Activated CD8-positive, alpha-beta memory T cell treated with anti-CD3 and anti-CD28 coated beads, Interleukin-2, amount 50 U/mL, for 24 hours (primary cell): ENCODE results near the gene CDKN1B.

Source experiments
- DNase-seq: peaks from one replicate; pipeline ENCODE4 v3.0.0-alpha.2; 2020; ENCODE audit errors: extremely low read depth

Gene CDKN1B

GRCh38 chr12:12716793-12717585 is at the start of gene CDKN1B:
CDKN1B (plus strand) TSS chr12:12717368; CDS start chr12:12717840, 472 bp downstream.
- peak; percentile 69 for DNase-seq

GRCh38 chr12:12668005-12668404 is 49.2 kb upstream of the CDKN1B start:
- DNase-seq, result no peak

- DNase-seq, result no peak
Measured at GRCh38 chr12:12669020-12669419, 48.1 kb upstream of the CDKN1B start.

GRCh38 chr12:12671850-12672660 is 45.1 kb upstream of the CDKN1B start:
- no peak for DNase-seq

GRCh38 chr12:12673296-12673695 is 43.9 kb upstream of the CDKN1B start:
- DNase-seq, result no peak

GRCh38 chr12:12676605-12677004 is 40.6 kb upstream of the CDKN1B start:
- no peak for DNase-seq

GRCh38 chr12:12681061-12681765 is 36.0 kb upstream of the CDKN1B start:
- no peak for DNase-seq

GRCh38 chr12:12682284-12682683 is 34.9 kb upstream of the CDKN1B start:
- DNase-seq, result no peak

- DNase-seq, result no peak
Measured at GRCh38 chr12:12683136-12683697, 34.0 kb upstream of the CDKN1B start.

GRCh38 chr12:12683725-12684124 is 33.4 kb upstream of the CDKN1B start:
- DNase-seq, result no peak

- no peak for DNase-seq
Measured at GRCh38 chr12:12684375-12685106, 32.6 kb upstream of the CDKN1B start.

GRCh38 chr12:12685305-12685704 is 31.9 kb upstream of the CDKN1B start:
- DNase-seq, result no peak

- DNase-seq, result no peak
Measured at GRCh38 chr12:12686472-12686871, 30.7 kb upstream of the CDKN1B start.

- no peak for DNase-seq
Measured at GRCh38 chr12:12686925-12687324, 30.2 kb upstream of the CDKN1B start.

- DNase-seq, result no peak
Measured at GRCh38 chr12:12689647-12690300, 27.4 kb upstream of the CDKN1B start.

GRCh38 chr12:12691549-12691948 is 25.6 kb upstream of the CDKN1B start:
- DNase-seq, result no peak

- no peak for DNase-seq
Measured at GRCh38 chr12:12693111-12693671, 24.0 kb upstream of the CDKN1B start.

GRCh38 chr12:12696562-12697383 is 20.4 kb upstream of the CDKN1B start:
- DNase-seq, result peak; percentile 79

- no peak for DNase-seq
Measured at GRCh38 chr12:12699345-12699744, 17.8 kb upstream of the CDKN1B start.

GRCh38 chr12:12700254-12700653 is 16.9 kb upstream of the CDKN1B start:
- DNase-seq, result no peak
